IMR-90 (cell line): ENCODE results near the gene TUBG2. TPM values are rescaled to one million over a fixed set of nuclear protein-coding genes. Genes with fewer than 3 reads are reported as not detected.
"Not testable (repeated sequence)": the region's sequence is repeated elsewhere in the genome, so short reads cannot be mapped to it uniquely, and the experiment has no call there.

Source experiments
- ATAC-seq: fragments of 200-7000 bp; cut with Tn5 transposase; 2 replicates; pipeline ENCODE4 v1.9.1; 2020; ENCODE audit warnings: low read depth, mild to moderate bottlenecking, moderate library complexity
- BruUV-seq: library from RNA; stranded (reverse); fragments of 400-500 nt; replicated peaks from 2 replicates; lab custom pipeline; 2021; lab: Mats Ljungman, UMichigan
- CTCF ChIA-PET: fragments of 300-600 bp; formaldehyde crosslinking; extraction: SDS; loops from one replicate; lab custom pipeline; 2021; ENCODE audit warnings: antibody characterized with exemption; lab: Yijun Ruan, JAX
- POLR2A ChIA-PET: fragments of 300-600 bp; sonication (Branson Sonifier 250); formaldehyde crosslinking; loops from one replicate; lab custom pipeline; 2022; ENCODE audit warnings: antibody characterized with exemption; ENCODE audit not compliant: unreplicated experiment; lab: Charles Lee
- DNase-seq: peaks from one replicate; pipeline ENCODE4 v3.0.0; 2013
- H2AFZ ChIP-seq: replicated peaks from 2 replicates; pipeline ENCODE3; 2013; ENCODE audit warnings: low read length, mild to moderate bottlenecking; ENCODE audit not compliant: poor library complexity
- H2AK5ac ChIP-seq: 2 replicates; pipeline ENCODE4 v1.6.1; 2013; ENCODE audit warnings: low read depth, low read length, inconsistent platforms
- H2AK9ac ChIP-seq: replicated peaks from 2 replicates; pipeline ENCODE3; 2013; ENCODE audit warnings: mild to moderate bottlenecking, low read depth, low read length, moderate library complexity; ENCODE audit not compliant: poor library complexity
- H2BK120ac ChIP-seq: 2 replicates; pipeline ENCODE4 v1.6.1; 2013; ENCODE audit warnings: low read depth, low read length, inconsistent platforms
- H2BK15ac ChIP-seq: 3 replicates; pipeline ENCODE4 v1.6.1; 2013; ENCODE audit warnings: low read depth, low read length, inconsistent platforms
- H2BK20ac ChIP-seq: 2 replicates; pipeline ENCODE4 v1.6.1; 2013; ENCODE audit warnings: low read depth, mild to moderate bottlenecking, inconsistent platforms, low read length, moderate library complexity
- H2BK5ac ChIP-seq: 2 replicates; pipeline ENCODE4 v1.6.1; 2013; ENCODE audit warnings: mild to moderate bottlenecking, low read depth, low read length, inconsistent platforms; ENCODE audit not compliant: poor library complexity, severe bottlenecking
- H3K14ac ChIP-seq: replicated peaks from 2 replicates; pipeline ENCODE4 v1.6.1; 2013; ENCODE audit warnings: low read depth, low read length, inconsistent platforms
- H3K18ac ChIP-seq: 2 replicates; pipeline ENCODE4 v1.6.1; 2013; ENCODE audit warnings: low read depth, low read length, control low read depth
- H3K23ac ChIP-seq: 2 replicates; pipeline ENCODE4 v1.6.1; 2013; ENCODE audit warnings: low read depth, low read length, inconsistent platforms
- H3K27ac ChIP-seq: 2 replicates; pipeline ENCODE4 v1.5.1; 2013; ENCODE audit warnings: mild to moderate bottlenecking, control low read depth, low read length; ENCODE audit not compliant: insufficient read depth
- H3K27me3 ChIP-seq: 2 replicates; pipeline ENCODE4 v1.6.1; 2013; ENCODE audit warnings: low read length; ENCODE audit not compliant: control insufficient read depth, insufficient read depth
- H3K36me3 ChIP-seq: 2 replicates; pipeline ENCODE4 v1.6.1; 2013; ENCODE audit warnings: low read length, mixed read lengths; ENCODE audit not compliant: control insufficient read depth, insufficient read depth
- H3K4ac ChIP-seq: 2 replicates; pipeline ENCODE4 v1.6.1; 2013; ENCODE audit warnings: low read depth, low read length, inconsistent platforms
- H3K4me1 ChIP-seq: 2 replicates; pipeline ENCODE4 v1.6.1; 2013; ENCODE audit warnings: low read length, mixed read lengths; ENCODE audit not compliant: control insufficient read depth, insufficient read depth
- H3K4me2 ChIP-seq: 2 replicates; pipeline ENCODE4 v1.6.1; 2013; ENCODE audit warnings: low read depth, mild to moderate bottlenecking, control low read depth, low read length, moderate library complexity
- H3K4me3 ChIP-seq: 2 replicates; pipeline ENCODE4 v1.5.1; 2013; ENCODE audit warnings: low read depth, mild to moderate bottlenecking, control low read depth, low read length, moderate library complexity; ENCODE audit not compliant: insufficient read depth
- H3K56ac ChIP-seq: 2 replicates; pipeline ENCODE4 v1.6.1; 2013; ENCODE audit warnings: low read length, inconsistent platforms; ENCODE audit not compliant: insufficient read depth; ENCODE audit errors: extremely low read depth
- H3K79me1 ChIP-seq, 2 experiments: 2 replicates each; pipeline ENCODE4 v1.6.1; 2013; ENCODE audit warnings: low read length in 2 of 2, inconsistent platforms in 1 of 2, low read depth in 1 of 2
- H3K9ac ChIP-seq: 2 replicates; pipeline ENCODE4 v1.6.1; 2013; ENCODE audit warnings: low read depth, low read length, control low read depth
- H3K9me1 ChIP-seq: 2 replicates; pipeline ENCODE4 v1.6.1; 2013; ENCODE audit warnings: low read length, inconsistent platforms; ENCODE audit not compliant: insufficient read depth
- H3K9me3 ChIP-seq: 2 replicates; pipeline ENCODE4 v1.6.1; 2013; ENCODE audit warnings: low read length; ENCODE audit not compliant: control insufficient read depth, insufficient read depth
- H4K20me1 ChIP-seq: 2 replicates; pipeline ENCODE4 v1.6.1; 2013; ENCODE audit warnings: low read length, inconsistent platforms; ENCODE audit not compliant: insufficient read depth
- H4K5ac ChIP-seq: 2 replicates; pipeline ENCODE4 v1.6.1; 2013; ENCODE audit warnings: mild to moderate bottlenecking, low read depth, low read length, control low read depth
- H4K8ac ChIP-seq, 2 experiments: 2 replicates each; pipeline ENCODE4 v1.6.1; 2013; ENCODE audit warnings: low read depth in 2 of 2, low read length in 2 of 2, control low read depth in 1 of 2, inconsistent platforms in 1 of 2
- H4K91ac ChIP-seq: 2 replicates; pipeline ENCODE4 v1.6.1; 2013; ENCODE audit warnings: low read depth, low read length, inconsistent platforms; ENCODE audit not compliant: insufficient read depth
- WGBS, 2 experiments: methylation state at CpG; one replicate each; pipeline versions ENCODE4 v1.1.5 to v1.1.7; 2013; ENCODE audit warnings: missing lambda C conversion rate in 2 of 2; ENCODE audit not compliant: insufficient read length in 1 of 2; ENCODE audit errors: extremely low coverage in 2 of 2; 5-methylcytosine and 5-hydroxymethylcytosine counted together
- dilution Hi-C: fragments of 300-500 bp; cut with HindIII; formaldehyde crosslinking; loops from one replicate; pipeline ENCODE4 v1.14.3; 2018; ENCODE audit warnings: low sequenced_read_pairs; ENCODE audit not compliant: unreplicated experiment
- in situ Hi-C: fragments of 300-500 bp; cut with MboI; formaldehyde crosslinking; loops from 3 replicates; pipeline ENCODE4 v1.14.3; 2019; ENCODE audit warnings: low sequenced_read_pairs, inconsistent platforms, mixed read lengths
- intact Hi-C: fragments of 100-400 bp; cut with micrococcal nuclease; formaldehyde crosslinking; loops from 2 replicates; pipeline ENCODE4 v1.10.0; 2022
- polyA plus RNA-seq, 3 experiments: library from polyadenylated mRNA; depleted of rRNA; stranded (reverse); fragments of >200 nt; gene quantifications; 2 replicates each; pipeline ENCODE4 v1.2.3, GENCODE V29; 2012; ENCODE audit warnings: low replicate concordance in 1 of 3
- total RNA-seq: library from RNA; depleted of rRNA; stranded (reverse); fragments of >200 nt; gene quantifications from 2 replicates; pipeline ENCODE4 v1.2.3, GENCODE V29; 2012

The TUBG2 gene
- total and polyA plus RNA-seq, 2 of the 4 experiments (the other 2 are of a cell fraction): 3.6 to 24.6 TPM

DNA sequence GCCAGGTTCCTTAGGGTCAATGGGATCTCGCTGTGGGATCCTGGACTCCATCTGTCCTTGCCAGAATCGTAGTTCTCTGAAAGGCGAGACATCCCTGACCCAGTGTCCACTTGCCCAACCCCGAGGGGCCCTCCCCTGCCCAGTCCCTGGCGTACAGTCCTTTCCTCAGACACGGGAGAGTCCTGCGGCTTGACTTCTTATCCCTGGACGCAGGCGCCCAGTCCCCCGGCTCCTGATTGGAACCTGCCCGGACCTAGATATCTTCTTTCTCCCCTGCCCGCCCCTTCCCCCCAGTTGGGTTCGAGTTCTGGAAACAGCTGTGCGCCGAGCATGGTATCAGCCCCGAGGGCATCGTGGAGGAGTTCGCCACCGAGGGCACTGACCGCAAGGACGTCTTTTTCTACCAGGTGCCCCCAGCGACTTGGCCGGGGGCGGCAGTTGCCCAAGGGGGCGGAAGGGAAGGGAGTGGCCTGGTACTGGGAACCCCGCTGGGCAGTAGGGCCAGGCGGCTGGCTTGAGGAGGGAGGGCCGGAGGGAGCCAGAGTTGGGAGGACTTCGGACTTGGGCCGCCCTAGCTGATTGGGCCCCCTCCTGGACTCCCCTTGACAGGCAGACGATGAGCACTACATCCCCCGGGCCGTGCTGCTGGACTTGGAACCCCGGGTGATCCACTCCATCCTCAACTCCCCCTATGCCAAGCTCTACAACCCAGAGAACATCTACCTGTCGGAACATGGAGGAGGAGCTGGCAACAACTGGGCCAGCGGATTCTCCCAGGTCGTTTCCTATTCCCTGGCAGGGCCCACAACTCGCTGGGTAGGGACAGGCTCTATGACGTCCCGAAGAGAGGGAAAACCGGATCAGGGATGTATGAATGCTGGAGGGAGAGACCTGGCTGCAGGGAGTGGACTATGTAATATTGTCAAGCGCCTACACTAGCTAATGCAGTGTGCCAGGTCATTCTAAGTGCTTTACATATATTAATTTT is 49.0 kb upstream of the TUBG2 start:
- Histone ChIP-seq H3K36me3 (peaks cover 26% of the 10 kb centered on the region), H2BK5ac (peak overlapping the region; percentile 66), H3K14ac (peak overlapping the region; percentile 98), H4K20me1 (peaks cover 35% of the 10 kb centered on the region; the same call in 1 of the 2 replicates), H3K27ac (peak overlapping the region; percentile 83), H4K91ac (peak overlapping the region; percentile 67; the same call in 1 of the 2 replicates), H2AK9ac (peak overlapping the region; percentile 99), H4K8ac (peak overlapping the region; percentile 57 to 68; a peak in 3 of 4 replicates), H3K4me3 (peak overlapping the region; percentile 75), H3K4ac (peak overlapping the region; percentile 94), H3K79me1 (peaks cover 15 to 56% of the 10 kb centered on the region in 2 experiments), H3K56ac (peak overlapping the region; percentile 52; the same call in 1 of the 2 replicates), H2AK5ac (peak overlapping the region; percentile 85), H2BK15ac (peak overlapping the region; percentile 68; the same call in 1 of the 3 replicates), H3K23ac (peak overlapping the region; percentile 98), H3K4me2 (peak overlapping the region; percentile 85), H2AFZ (peak overlapping the region; percentile 99), H3K18ac (peak overlapping the region; percentile 20; the same call in 1 of the 2 replicates), H3K9ac (peak overlapping the region; percentile 88)
- dilution Hi-C loops, DNase-seq, H4K5ac ChIP-seq, H3K4me1 ChIP-seq, H3K9me3 ChIP-seq, H2BK20ac ChIP-seq, H2BK120ac ChIP-seq, H3K9me1 ChIP-seq, BruUV-seq, H3K27me3 ChIP-seq, in situ Hi-C loops: not testable (repeated sequence)
- 5% methylated on average over 10 of the region's 42 CpGs; no CpG with 5 or more reads in 1 of the 2 experiments for WGBS, 2 experiments
- CTCF ChIA-PET: interaction anchor here (0.6 kb wide), 2 partner anchors 10 to 32 kb away, joined by 3 to 4 read pairs; no protein-coding TSS in a partner anchor
- peak; percentile 46 for ATAC-seq
- POLR2A ChIA-PET: interaction anchor here (1.0 kb wide), 3 partner anchors 8 to 751 kb away, joined by 3 to 4 read pairs (median 3); no protein-coding TSS in a partner anchor
- intact Hi-C loops: loop anchor here (2.0 to 5.0 kb wide), 3 partner anchors 33 to 69 kb away; partner anchors contain the start of genes PSMC3IP and TUBG2
